Mesothelial cell of epicardium (in vitro differentiated cells): ENCODE data around the gene FAM193B. TPM values are rescaled to one million over a fixed set of nuclear protein-coding genes. Genes with fewer than 3 reads are reported as not detected.
A peak's percentile ranks its signal among the peaks of the same experiment; 100 is the strongest.

Experiments used
- DNase-seq, 2 experiments: peaks; one replicate each; pipeline ENCODE4 v3.0.0; 2021; ENCODE audit warnings: low spot score in 2 of 2; ENCODE audit not compliant: unreplicated experiment in 2 of 2
- H3K27ac Mint-ChIP-seq: 2 replicates; pipeline ENCODE4 v1.8.0; 2021; ENCODE audit warnings: mixed read lengths
- H3K27me3 Mint-ChIP-seq: 2 replicates; pipeline ENCODE4 v1.8.0; 2021; ENCODE audit warnings: low read depth, mixed read lengths
- H3K36me3 Mint-ChIP-seq: 2 replicates; pipeline ENCODE4 v1.8.0; 2021; ENCODE audit warnings: mixed read lengths
- H3K4me1 Mint-ChIP-seq: 2 replicates; pipeline ENCODE4 v1.8.0; 2021; ENCODE audit warnings: mixed read lengths
- H3K4me3 Mint-ChIP-seq: 2 replicates; pipeline ENCODE4 v1.8.0; 2021; ENCODE audit warnings: mild to moderate bottlenecking, moderate library complexity, mixed read lengths
- H3K9me3 Mint-ChIP-seq: 2 replicates; pipeline ENCODE4 v1.8.0; 2021; ENCODE audit warnings: mixed read lengths
- total RNA-seq: library from RNA; stranded (reverse); gene quantifications from 3 replicates; pipeline ENCODE4 v1.2.1, GENCODE V29; 2021
- TF ChIP-seq, protein P1 (sequence below): fragments of 200-600 bp; sonication (generic); IDR thresholded peaks from one replicate; pipeline ENCODE4 v1.5.0; 2021; ENCODE audit warnings: antibody characterized with exemption; ENCODE audit not compliant: unreplicated experiment

Gene FAM193B
- total RNA-seq, 1 donor from 2014 or later, result 128 TPM

DNA sequence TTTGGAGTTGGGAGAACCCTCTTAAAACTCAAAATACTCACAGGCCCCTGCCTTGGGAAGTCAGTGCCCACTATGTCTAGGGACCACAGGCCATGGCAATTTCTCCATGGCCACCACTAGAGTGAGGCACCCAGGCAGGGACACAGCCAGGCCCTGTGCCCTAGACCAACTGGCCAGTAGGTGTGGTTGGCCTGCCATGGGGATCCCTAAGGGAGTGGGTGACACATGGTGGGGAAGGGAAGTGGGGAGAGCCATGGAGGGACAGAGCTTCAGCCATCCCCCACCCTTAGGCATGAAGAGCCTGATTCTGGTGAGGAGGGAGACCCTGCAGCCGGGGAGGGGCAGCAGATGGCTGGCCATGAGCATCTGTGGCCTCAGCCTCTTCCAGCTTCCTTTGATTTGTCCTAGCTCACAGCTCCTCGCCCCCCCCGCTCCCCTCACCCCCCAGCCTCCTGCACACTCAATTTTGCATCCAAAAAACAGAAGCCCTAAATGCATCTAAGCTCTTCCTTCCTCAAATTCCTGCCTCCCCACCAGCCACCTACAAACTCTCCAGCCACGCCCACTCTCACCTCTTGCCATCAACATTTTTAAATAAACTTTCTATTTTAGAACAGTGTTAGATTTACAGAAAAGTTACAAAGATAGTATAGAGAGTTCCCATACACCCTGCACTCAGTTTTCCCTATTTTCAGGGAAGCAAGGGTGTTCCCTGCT is 79.4 kb downstream of the FAM193B start:
- Mint-ChIP-seq H3K27ac (peak overlapping the region; percentile 87), H3K36me3 (no peaks in the 10 kb centered on the region), H3K4me1 (peaks cover 55% of the 10 kb centered on the region), H3K27me3 (no peaks in the 10 kb centered on the region), H3K9me3 (no peaks in the 10 kb centered on the region), H3K4me3 (peak overlapping the region; percentile 76)
- no peak for DNase-seq
- TF ChIP-seq, protein P1, sequence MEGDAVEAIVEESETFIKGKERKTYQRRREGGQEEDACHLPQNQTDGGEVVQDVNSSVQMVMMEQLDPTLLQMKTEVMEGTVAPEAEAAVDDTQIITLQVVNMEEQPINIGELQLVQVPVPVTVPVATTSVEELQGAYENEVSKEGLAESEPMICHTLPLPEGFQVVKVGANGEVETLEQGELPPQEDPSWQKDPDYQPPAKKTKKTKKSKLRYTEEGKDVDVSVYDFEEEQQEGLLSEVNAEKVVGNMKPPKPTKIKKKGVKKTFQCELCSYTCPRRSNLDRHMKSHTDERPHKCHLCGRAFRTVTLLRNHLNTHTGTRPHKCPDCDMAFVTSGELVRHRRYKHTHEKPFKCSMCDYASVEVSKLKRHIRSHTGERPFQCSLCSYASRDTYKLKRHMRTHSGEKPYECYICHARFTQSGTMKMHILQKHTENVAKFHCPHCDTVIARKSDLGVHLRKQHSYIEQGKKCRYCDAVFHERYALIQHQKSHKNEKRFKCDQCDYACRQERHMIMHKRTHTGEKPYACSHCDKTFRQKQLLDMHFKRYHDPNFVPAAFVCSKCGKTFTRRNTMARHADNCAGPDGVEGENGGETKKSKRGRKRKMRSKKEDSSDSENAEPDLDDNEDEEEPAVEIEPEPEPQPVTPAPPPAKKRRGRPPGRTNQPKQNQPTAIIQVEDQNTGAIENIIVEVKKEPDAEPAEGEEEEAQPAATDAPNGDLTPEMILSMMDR, result no peak

DNA sequence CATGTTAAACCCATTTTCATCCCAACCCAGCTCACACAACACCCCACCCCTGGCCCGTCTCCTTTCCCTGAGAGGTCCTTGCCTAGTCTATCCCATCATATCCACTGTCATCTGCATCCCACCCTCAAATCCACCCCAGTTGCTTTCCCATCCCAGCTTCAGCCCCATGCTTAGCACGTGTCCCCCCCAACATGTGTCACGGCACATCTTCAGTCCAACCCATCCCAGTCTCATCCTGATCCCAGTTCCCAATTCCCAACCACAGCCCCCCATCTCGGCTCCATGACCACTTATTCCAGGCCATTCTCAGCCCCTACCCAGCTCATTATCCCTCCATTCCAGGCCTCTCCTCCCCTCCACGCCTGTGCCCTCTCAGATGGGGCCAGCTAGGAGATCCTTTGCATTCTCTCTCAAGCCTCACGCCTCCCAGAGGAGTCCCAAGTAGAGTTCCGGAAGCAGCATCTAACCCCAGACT is 80.3 kb downstream of the FAM193B start:
- TF ChIP-seq, protein P1, result no peak
- H3K27me3 Mint-ChIP-seq, result no peaks in the 10 kb centered on the region
- peak overlapping the region; percentile 87 for H3K27ac Mint-ChIP-seq
- no peaks in the 10 kb centered on the region for H3K9me3 Mint-ChIP-seq
- no peak for DNase-seq
- H3K36me3 Mint-ChIP-seq, result no peaks in the 10 kb centered on the region
- H3K4me1 Mint-ChIP-seq, result peaks cover 57% of the 10 kb centered on the region
- H3K4me3 Mint-ChIP-seq, result peak overlapping the region; percentile 76

DNA sequence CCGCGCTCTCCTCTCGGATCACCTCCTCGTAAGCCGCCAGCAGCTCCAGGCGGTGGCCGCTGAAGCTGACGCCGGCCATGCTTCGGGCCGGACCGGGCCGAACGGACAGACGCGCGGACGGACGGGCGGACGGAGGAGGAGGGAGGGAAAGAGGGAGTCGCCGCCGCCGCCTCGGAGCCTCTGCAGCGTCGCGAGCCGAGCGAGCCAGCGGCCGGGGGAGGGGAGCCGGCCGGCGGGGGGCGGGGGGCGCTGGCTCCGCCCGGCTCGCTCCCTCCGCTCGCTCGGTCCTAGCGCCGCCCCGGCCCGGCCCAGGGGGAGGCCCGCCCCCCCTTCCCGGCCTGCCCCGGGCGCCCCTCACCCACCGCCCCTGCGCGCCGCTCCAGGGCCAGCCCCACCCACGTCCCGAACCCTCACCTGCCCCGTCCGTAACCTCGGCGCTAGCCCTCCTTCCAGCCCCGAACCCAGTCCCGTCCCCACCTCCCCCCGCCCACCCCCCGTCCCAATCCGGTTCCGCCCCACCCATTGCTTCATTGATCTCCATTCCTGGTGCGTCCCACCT is 80.8 kb downstream of the FAM193B start, which contains the start of gene DBN1:
DBN1 (minus strand) TSS at position 192 of the 559 bp plus-strand sequence; CDS start at position 79, 113 bp downstream.
- peak within 1 kb of the TSS; percentile 88 for H3K27ac Mint-ChIP-seq
- H3K27me3 Mint-ChIP-seq, result no peaks in the 10 kb centered on the region
- DNase-seq, result no peak
- TF ChIP-seq, protein P1, result no peak
- H3K4me3 Mint-ChIP-seq, result peak within 1 kb of the TSS; percentile 80
- H3K4me1 Mint-ChIP-seq, result peaks cover 58% of the 10 kb centered on the region
- H3K36me3 Mint-ChIP-seq, result peaks cover under 1% of the 10 kb centered on the region
- H3K9me3 Mint-ChIP-seq, result no peaks in the 10 kb centered on the region

DNA sequence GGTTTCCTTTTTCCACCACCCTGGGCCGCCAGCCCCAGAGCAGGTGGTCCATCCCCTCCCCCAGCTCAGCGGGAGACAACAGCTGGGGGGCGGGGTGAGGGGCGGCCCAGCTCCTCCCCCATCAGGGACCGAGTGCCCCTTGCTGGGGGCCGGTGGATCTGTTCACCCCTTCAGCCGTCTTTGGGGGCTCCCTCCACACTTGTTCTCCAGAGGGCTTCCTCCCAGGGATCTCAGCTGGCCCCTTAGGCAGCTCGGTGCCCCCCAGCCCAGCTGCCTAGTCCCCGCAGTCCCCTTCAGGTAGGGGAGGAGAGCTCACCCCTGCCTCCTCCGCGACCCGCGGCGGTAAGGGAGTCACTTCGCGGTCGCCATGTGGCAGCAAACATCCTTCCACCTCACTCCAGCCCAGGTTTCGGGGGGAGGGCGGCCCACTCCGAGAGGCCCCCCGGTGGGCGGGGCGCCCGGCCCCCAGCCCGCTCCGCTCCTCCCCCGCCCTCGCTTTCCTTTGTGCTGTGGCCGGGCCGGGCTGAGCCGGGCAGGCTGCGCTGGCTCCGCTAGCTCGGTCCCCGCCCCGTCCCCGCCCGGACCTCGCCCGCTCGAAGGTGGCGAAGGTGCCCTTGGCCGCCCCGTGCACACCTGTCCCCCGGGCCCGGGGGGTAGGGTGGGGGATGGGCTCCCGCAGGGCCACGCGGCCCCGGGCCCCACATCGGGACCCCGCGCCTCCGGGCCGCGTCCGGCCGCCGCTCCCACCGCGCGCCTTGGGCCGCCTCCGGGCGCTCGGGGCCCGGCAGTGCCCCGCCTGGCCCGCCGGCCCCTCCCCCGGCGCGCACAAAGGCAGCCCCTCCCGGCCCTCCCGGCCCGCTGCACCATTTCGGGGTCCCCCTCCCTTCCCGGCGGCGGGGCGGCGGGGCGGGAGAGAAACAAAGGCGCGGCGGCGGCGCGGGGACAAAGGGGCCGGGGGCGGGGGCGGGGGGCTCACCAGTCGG is 81.6 kb downstream of the FAM193B start:
- Mint-ChIP-seq H3K9me3 (no peaks in the 10 kb centered on the region), H3K27ac (peak overlapping the region; percentile 88), H3K4me1 (peaks cover 60% of the 10 kb centered on the region), H3K27me3 (no peaks in the 10 kb centered on the region), H3K36me3 (peaks cover 4% of the 10 kb centered on the region), H3K4me3 (peak overlapping the region; percentile 80)
- TF ChIP-seq, protein P1, result no peak
- DNase-seq, result peak in 1 of 2 experiments; percentile 64

DNA sequence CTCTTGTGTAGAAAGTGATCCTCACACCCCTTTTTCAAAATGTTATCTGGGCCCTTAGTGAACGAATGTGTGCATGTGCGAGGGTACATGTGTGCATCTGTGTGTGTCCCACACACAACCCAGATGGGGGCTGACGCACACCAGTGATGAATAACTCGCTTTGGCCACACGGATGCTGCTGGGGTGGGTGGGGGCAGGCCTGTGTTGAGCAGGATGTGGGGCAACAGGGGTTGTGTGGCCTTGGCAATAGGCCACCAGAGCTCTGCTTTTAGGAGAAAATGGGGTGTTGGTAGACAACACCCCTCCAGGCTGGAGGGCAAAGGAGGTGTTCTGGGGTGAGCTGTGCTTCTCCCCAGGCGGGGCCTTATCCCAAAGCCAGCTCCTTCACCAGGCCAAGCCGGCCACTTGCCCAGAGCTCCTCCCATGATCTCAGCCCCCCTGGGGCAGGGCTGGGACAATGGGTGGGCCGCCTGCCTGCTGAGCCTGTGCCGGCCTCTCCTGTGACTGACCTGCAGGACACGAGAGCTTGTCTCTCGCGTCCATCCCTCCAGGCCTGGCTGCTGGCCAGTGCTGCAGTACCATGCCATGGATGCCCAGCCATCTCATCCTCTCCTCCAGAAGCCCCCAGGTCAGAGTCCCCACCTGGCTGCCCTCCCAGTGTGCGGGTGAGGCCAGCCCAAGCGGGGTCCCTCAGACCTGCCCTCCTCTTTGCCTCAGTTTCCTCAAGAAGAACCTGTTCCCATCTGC is 82.6 kb downstream of the FAM193B start:
- TF ChIP-seq, protein P1, result no peak
- no peak for DNase-seq
- Mint-ChIP-seq H3K36me3 (peaks cover 13% of the 10 kb centered on the region), H3K27me3 (no peaks in the 10 kb centered on the region), H3K9me3 (no peaks in the 10 kb centered on the region), H3K4me3 (peak overlapping the region; percentile 80), H3K27ac (peak overlapping the region; percentile 61), H3K4me1 (peaks cover 60% of the 10 kb centered on the region)
